Stomach (tissue), 9 donors: Measurements from ENCODE around the gene CELSR1. TPM values are rescaled to one million over a fixed set of nuclear protein-coding genes. Genes with fewer than 3 reads are reported as not detected.

Experiments
- DNase-seq, 2 donors: peaks; one replicate each; pipeline versions ENCODE4 v3.0.0 to v3.0.0-alpha.2; 2013 to 2019
- H3K27ac ChIP-seq, 5 donors: fragments of 200-600 bp in 4 of 5; sonication (generic) in 4 of 5; one replicate each; pipeline ENCODE4 v1.5.1; 2013 to 2019; ENCODE audit warnings: mild to moderate bottlenecking in 1 of 5, moderate library complexity in 1 of 5
- H3K27me3 ChIP-seq, 3 donors: fragments of 200-600 bp; sonication (generic); one replicate each; pipeline ENCODE4 v1.5.1; 2017 to 2019; ENCODE audit warnings: mixed run types in 1 of 3
- H3K36me3 ChIP-seq, 4 donors: fragments of 200-600 bp; sonication (generic); 1 replicate in 3 of 4; 2 replicates in 1 of 4; pipeline ENCODE4 v1.5.1; 2016 to 2019
- H3K4me1 ChIP-seq, 4 donors: fragments of 200-600 bp; sonication (generic); one replicate each; pipeline ENCODE4 v1.5.1; 2016 to 2019
- H3K4me3 ChIP-seq, 4 donors: fragments of 200-600 bp; sonication (generic) in 3 of 4; one replicate each; pipeline ENCODE4 v1.5.1; 2016 to 2019; ENCODE audit warnings: mild to moderate bottlenecking in 1 of 4
- H3K9me3 ChIP-seq, 4 donors: fragments of 200-600 bp; sonication (generic); one replicate each; pipeline ENCODE4 v1.5.1; 2016 to 2019
- EP300 ChIP-seq: sonication (generic); formaldehyde crosslinking; IDR thresholded peaks from one replicate; pipeline ENCODE4 v1.6.1; 2017; ENCODE audit warnings: antibody characterized with exemption
- POLR2A ChIP-seq, 4 donors: fragments of 450-650 bp; IDR thresholded peaks; one replicate each; pipeline ENCODE4 v1.6.1; 2016; ENCODE audit warnings: antibody characterized with exemption in 4 of 4, control low read depth in 2 of 4, mild to moderate bottlenecking in 1 of 4, moderate library complexity in 1 of 4
- POLR2AphosphoS5 ChIP-seq, 3 donors: sonication (generic); formaldehyde crosslinking; IDR thresholded peaks; one replicate each; pipeline ENCODE4 v1.6.1; 2016; ENCODE audit warnings: antibody characterized with exemption in 3 of 3
- WGBS, 5 donors: extraction: QIAGEN DNeasy Blood & Tissue Kit in 3 of 5; methylation state at CpG; one replicate each; pipeline versions ENCODE4 v1.1.5 to v1.1.7; 2013 to 2018; 5-methylcytosine and 5-hydroxymethylcytosine counted together
- intact Hi-C: fragments of 100-400 bp; cut with DNase I; formaldehyde crosslinking; loops from one replicate; pipeline ENCODE4 v1.15.1; 2023; ENCODE audit warnings: low total_unique reads
- polyA plus RNA-seq, 3 donors: library from polyadenylated mRNA; stranded (reverse); fragments of 200-250 nt; gene quantifications; one replicate each; pipeline ENCODE4 v1.2.3, GENCODE V29; 2013
- total RNA-seq, 5 donors: library from RNA; depleted of rRNA; stranded (reverse); fragments of >200 nt; gene quantifications; one replicate each; pipeline versions ENCODE4 v1.1.0 to v1.2.3, GENCODE V29; 2014 to 2016
- TF ChIP-seq, protein P1 (sequence below), 7 experiments: fragments of 450-650 bp in 4 of 7; fragments of 200-600 bp in 3 of 7; sonication (generic) in 3 of 7; IDR thresholded peaks; one replicate each; pipeline ENCODE4 v1.5.1; 2016 to 2019; ENCODE audit warnings: antibody characterized with exemption in 7 of 7, control low read depth in 2 of 7, mild to moderate bottlenecking in 1 of 7
- donor health status: healthy with polysubstance abuse.
- donor health status: Bipolar disorder and iron deficiency.
- donor health status: healthy.

Gene CELSR1
- total and polyA plus RNA-seq, 8 donors: 0.29 to 78.2 (median 13.4) TPM

DNA sequence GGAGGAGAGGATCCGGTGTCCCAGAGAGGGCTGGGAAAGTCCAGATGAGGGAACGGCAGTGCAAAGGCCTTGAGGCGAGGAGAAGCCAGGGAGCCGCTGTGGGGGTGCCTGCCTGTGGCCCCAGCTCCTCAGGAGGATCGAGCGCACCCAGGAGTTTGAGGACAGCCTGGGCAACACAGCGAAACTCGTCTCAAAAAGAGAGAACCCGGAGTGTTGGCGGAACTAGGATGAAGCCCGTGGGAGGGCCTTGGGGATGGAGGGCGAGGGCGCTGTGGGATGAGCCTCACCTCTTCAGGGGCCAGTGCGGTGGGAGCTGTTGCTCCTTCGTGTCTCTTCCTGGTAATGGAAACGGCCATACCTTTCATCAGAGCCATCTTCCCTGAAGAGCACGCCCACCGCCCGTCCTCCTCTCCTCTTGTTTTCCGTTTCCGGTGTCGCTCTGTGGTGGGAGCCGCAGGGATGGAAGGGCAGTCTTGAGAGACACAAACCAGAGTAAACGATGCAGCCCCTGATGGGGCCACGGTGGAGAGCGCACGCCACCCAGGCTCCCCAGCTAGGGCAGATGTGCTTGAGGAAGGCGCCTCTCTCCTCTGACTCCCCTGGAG lies 186.2 kb downstream of the CELSR1 start:
- TF ChIP-seq EP300 (no peak), POLR2AphosphoS5 (IDR thresholded peaks at IDR 0.05) (no peak), POLR2A (IDR thresholded peaks at IDR 0.05) (no peak)
- TF ChIP-seq, protein P1, sequence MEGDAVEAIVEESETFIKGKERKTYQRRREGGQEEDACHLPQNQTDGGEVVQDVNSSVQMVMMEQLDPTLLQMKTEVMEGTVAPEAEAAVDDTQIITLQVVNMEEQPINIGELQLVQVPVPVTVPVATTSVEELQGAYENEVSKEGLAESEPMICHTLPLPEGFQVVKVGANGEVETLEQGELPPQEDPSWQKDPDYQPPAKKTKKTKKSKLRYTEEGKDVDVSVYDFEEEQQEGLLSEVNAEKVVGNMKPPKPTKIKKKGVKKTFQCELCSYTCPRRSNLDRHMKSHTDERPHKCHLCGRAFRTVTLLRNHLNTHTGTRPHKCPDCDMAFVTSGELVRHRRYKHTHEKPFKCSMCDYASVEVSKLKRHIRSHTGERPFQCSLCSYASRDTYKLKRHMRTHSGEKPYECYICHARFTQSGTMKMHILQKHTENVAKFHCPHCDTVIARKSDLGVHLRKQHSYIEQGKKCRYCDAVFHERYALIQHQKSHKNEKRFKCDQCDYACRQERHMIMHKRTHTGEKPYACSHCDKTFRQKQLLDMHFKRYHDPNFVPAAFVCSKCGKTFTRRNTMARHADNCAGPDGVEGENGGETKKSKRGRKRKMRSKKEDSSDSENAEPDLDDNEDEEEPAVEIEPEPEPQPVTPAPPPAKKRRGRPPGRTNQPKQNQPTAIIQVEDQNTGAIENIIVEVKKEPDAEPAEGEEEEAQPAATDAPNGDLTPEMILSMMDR (IDR thresholded peaks at IDR 0.05): no peak
- Histone ChIP-seq H3K9me3 (no peaks in the 10 kb centered on the region), H3K27me3 (no peaks in the 10 kb centered on the region), H3K27ac (no peak overlapping the region), H3K4me3 (no peak overlapping the region), H3K36me3 (peaks cover 84 to 100% (median 100%) of the 10 kb centered on the region in 4 donors), H3K4me1 (peaks cover 4 to 14% (median 11%) of the 10 kb centered on the region in 4 donors)
- DNase-seq: no peak
- 86 to 94% (median 92%) methylated on average over 24 to 28 of the region's 28 CpGs for WGBS, 5 donors
- intact Hi-C loops: no loop called here

DNA sequence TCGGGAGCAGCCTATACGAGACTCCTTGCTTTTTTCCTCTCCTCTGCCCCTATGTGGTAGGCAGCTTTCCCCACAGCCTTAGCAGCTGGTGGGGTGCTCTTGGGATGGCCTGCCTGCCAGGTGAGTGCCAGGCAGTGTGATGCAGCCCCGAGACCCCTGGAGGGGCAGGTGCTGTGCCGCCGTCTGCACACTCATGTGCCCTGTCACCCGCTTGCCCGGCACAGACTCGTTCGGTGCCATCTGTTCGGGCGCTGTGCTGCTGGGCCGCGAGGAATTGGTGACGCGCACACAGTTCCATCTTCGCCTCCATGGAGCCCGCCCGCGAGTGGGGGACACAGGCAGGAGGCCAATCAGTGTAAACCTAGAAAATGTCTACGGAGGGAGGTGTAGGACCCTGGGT lies 186.8 kb downstream of the CELSR1 start:
- peaks cover 84 to 100% (median 100%) of the 10 kb centered on the region in 4 donors for H3K36me3 ChIP-seq
- no peaks in the 10 kb centered on the region for H3K9me3 ChIP-seq
- no peak for DNase-seq
- 93 to 97% (median 95%) methylated on average over 20 of the region's 20 CpGs for WGBS, 5 donors
- TF ChIP-seq EP300: no peak
- no peak for TF ChIP-seq POLR2AphosphoS5 (IDR thresholded peaks at IDR 0.05)
- TF ChIP-seq POLR2A (IDR thresholded peaks at IDR 0.05): no peak
- TF ChIP-seq, protein P1 (IDR thresholded peaks at IDR 0.05): no peak
- H3K4me1 ChIP-seq: peaks cover 4 to 14% (median 11%) of the 10 kb centered on the region in 4 donors
- no peak overlapping the region for H3K27ac ChIP-seq
- no peaks in the 10 kb centered on the region for H3K27me3 ChIP-seq
- intact Hi-C loops: no loop called here
- H3K4me3 ChIP-seq: no peak overlapping the region

DNA sequence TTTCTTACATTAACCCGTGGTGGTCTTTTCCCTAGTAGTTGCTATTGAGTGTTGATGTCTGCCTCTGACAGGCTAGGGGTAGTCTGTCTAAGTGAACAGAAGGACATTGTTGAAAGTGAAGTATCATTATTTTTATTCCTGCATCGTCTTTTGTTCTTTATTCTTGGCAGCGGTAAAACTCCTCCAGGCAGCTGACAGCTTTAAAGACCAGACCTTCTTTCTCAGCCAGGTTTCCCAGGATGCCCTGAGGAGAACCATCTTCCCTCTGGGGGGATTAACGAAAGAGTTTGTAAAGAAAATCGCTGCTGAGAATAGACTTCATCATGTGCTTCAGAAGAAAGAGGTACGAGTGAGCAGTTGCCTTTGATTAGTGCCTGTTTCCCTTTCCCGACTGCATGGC lies 187.3 kb downstream of the CELSR1 start:
- no peaks in the 10 kb centered on the region for H3K27me3 ChIP-seq
- H3K36me3 ChIP-seq: peaks cover 88 to 100% (median 100%) of the 10 kb centered on the region in 4 donors
- no peak for DNase-seq
- H3K9me3 ChIP-seq: no peaks in the 10 kb centered on the region
- H3K4me1 ChIP-seq: peaks cover under 1 to 14% (median 9%) of the 10 kb centered on the region in 4 donors
- TF ChIP-seq EP300 (no peak), POLR2AphosphoS5 (IDR thresholded peaks at IDR 0.05) (no peak), POLR2A (IDR thresholded peaks at IDR 0.05) (no peak)
- TF ChIP-seq, protein P1 (IDR thresholded peaks at IDR 0.05): no peak
- intact Hi-C loops: no loop called here
- no peak overlapping the region for H3K27ac ChIP-seq
- 78 to 93% (median 87%) methylated on average over 7 of the region's 7 CpGs for WGBS, 5 donors
- no peak overlapping the region for H3K4me3 ChIP-seq

DNA sequence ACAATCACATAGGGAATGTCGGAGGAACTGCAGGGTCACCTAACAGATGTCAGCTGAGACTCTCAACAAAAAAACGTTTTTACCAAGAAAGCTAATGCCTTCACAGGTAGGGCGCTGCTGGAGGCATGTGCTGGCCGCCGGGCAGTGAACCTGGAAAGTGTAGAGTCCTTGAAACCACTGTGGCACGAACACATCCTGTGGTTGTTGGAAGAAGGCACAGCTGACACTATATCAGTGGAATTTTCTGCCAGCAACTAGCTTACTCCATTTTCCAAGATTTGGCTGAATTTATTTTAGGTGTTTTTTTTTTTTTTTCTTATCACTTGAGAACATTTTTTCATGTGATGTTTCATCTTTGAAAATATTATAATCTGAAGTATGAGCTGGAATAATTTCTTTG lies 187.7 kb downstream of the CELSR1 start:
- WGBS, 5 donors: 57 to 81% (median 76%) methylated on average over 6 of the region's 6 CpGs
- Histone ChIP-seq H3K4me1 (peaks cover 0 to 14% (median 9%) of the 10 kb centered on the region in 4 donors), H3K27ac (no peak overlapping the region), H3K27me3 (no peaks in the 10 kb centered on the region), H3K36me3 (peaks cover 93 to 100% (median 100%) of the 10 kb centered on the region in 4 donors), H3K9me3 (no peaks in the 10 kb centered on the region), H3K4me3 (no peak overlapping the region)
- TF ChIP-seq, protein P1 (IDR thresholded peaks at IDR 0.05): no peak
- intact Hi-C loops: no loop called here
- no peak for DNase-seq
